KBM-7 (cell line): ENCODE data around the gene ATP8B1.
A peak's percentile ranks its signal among the peaks of the same experiment; 100 is the strongest.
"Not testable (repeated sequence)": the region's sequence is repeated elsewhere in the genome, so short reads cannot be mapped to it uniquely, and the experiment has no call there.

Experiments used
- DNase-seq: peaks from one replicate; pipeline ENCODE4 v3.0.0-alpha.2; 2015
- in situ Hi-C: fragments of 300-500 bp; cut with MboI; formaldehyde crosslinking; loops from 2 replicates; pipeline ENCODE4 v1.14.3; 2020; ENCODE audit warnings: low sequenced_read_pairs, low pct_unique_long_range_greater_than_20kb, mixed read lengths

Gene ATP8B1

GRCh38 chr18:57803103-57803969 lies at the start of gene ATP8B1:
Gene ATP8B1, minus strand, starts transcription at chr18:57803315. Its CDS starts 71,508 bp downstream, at chr18:57731807.
- in situ Hi-C loops, result no loop called here
- no peak for DNase-seq

- in situ Hi-C loops, result no loop called here
- DNase-seq, result no peak
Observed at GRCh38 chr18:57850063-57850462, 46.9 kb upstream of the ATP8B1 start.

- in situ Hi-C loops, DNase-seq: not testable (repeated sequence)
Observed at GRCh38 chr18:57848374-57848773, 45.3 kb upstream of the ATP8B1 start.

- in situ Hi-C loops, DNase-seq: not testable (repeated sequence)
Observed at GRCh38 chr18:57847431-57847830, 44.3 kb upstream of the ATP8B1 start.

GRCh38 chr18:57846258-57846657 lies 43.1 kb upstream of the ATP8B1 start:
- no peak for DNase-seq
- in situ Hi-C loops, result no loop called here

- in situ Hi-C loops, result no loop called here
- DNase-seq, result no peak
Observed at GRCh38 chr18:57845605-57846074, 42.5 kb upstream of the ATP8B1 start.

GRCh38 chr18:57844319-57844718 lies 41.2 kb upstream of the ATP8B1 start:
- in situ Hi-C loops, result no loop called here
- DNase-seq, result no peak

- DNase-seq, result no peak
- in situ Hi-C loops, result no loop called here
Observed at GRCh38 chr18:57843386-57843785, 40.3 kb upstream of the ATP8B1 start.

GRCh38 chr18:57841568-57841967 lies 38.5 kb upstream of the ATP8B1 start:
- in situ Hi-C loops, result no loop called here
- no peak for DNase-seq

- no peak for DNase-seq
- in situ Hi-C loops, result no loop called here
Observed at GRCh38 chr18:57839942-57840381, 36.8 kb upstream of the ATP8B1 start.

- no peak for DNase-seq
- in situ Hi-C loops, result no loop called here
Observed at GRCh38 chr18:57837917-57838548, 34.9 kb upstream of the ATP8B1 start.

GRCh38 chr18:57836557-57836956 lies 33.4 kb upstream of the ATP8B1 start:
- DNase-seq, result no peak
- in situ Hi-C loops, result no loop called here

GRCh38 chr18:57835904-57836303 lies 32.8 kb upstream of the ATP8B1 start:
- no peak for DNase-seq
- in situ Hi-C loops, result no loop called here

- in situ Hi-C loops, result no loop called here
- no peak for DNase-seq
Observed at GRCh38 chr18:57834616-57835015, 31.5 kb upstream of the ATP8B1 start.

GRCh38 chr18:57833441-57834101 lies 30.5 kb upstream of the ATP8B1 start:
- DNase-seq, result no peak

GRCh38 chr18:57832730-57833129 lies 29.6 kb upstream of the ATP8B1 start:
- no peak for DNase-seq
- in situ Hi-C loops, result no loop called here

More at GRCh38 chr18:57833441-57834101, 30.5 kb upstream of the ATP8B1 start:
- in situ Hi-C loops, result no loop called here

- DNase-seq, result peak; percentile 31
- in situ Hi-C loops, result no loop called here
Observed at GRCh38 chr18:57831597-57832377, 28.7 kb upstream of the ATP8B1 start.

GRCh38 chr18:57827646-57828045 lies 24.5 kb upstream of the ATP8B1 start:
- in situ Hi-C loops, result no loop called here
- DNase-seq, result no peak

- DNase-seq, result no peak
- in situ Hi-C loops, result no loop called here
Observed at GRCh38 chr18:57826252-57826651, 23.1 kb upstream of the ATP8B1 start.
